HG03045 (cell line): ENCODE measurements around the gene SORCS2.

Experiments
- ATAC-seq: cut with Tn5 transposase; IDR thresholded peaks from one replicate; pipeline ENCODE4 v1.9.1; 2021; ENCODE audit warnings: mild to moderate bottlenecking, moderate library complexity; ENCODE audit not compliant: unreplicated experiment

SORCS2 gene

DNA sequence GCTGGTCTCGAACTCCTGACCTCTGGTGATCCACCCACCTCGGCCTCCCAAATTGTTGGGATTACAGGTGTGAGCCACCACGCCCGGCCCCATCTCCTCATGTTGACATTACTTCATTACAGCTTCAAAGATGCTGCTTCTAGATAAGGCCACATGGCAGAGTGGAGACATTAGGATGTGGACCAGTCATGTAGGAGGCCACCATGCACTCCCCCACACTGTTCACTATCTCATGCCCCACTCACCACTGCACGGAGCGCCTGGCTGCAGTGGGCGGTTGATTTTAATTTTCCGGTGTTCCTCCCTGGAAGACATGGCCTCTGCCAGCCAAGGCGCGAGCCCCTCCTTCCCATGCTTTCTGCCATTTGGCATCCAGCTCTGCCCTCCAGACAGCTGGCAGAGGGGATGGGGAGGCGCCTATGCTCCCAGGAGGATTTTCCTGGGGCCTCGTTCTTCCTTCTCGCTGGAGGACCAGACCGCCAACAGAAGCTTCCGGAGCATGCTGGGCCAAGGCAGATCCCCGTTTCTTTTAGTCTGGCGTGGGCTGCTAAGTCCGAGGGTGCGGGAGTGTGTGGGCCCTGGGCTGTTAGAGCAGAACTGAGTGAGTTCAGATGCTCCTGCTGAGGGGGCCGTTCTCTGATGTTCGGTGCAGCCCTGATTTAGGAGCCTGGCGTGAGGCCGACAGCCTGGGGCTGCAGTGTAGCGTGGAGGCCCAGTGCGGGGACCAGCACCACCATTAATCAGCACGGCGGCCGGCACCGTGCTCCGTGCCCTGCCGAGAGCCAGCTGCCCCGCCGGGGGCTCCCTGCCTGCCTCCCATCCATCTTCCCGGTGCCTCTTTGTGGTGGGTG is 93.1 kb downstream of the SORCS2 start:
- ATAC-seq = no peak

DNA sequence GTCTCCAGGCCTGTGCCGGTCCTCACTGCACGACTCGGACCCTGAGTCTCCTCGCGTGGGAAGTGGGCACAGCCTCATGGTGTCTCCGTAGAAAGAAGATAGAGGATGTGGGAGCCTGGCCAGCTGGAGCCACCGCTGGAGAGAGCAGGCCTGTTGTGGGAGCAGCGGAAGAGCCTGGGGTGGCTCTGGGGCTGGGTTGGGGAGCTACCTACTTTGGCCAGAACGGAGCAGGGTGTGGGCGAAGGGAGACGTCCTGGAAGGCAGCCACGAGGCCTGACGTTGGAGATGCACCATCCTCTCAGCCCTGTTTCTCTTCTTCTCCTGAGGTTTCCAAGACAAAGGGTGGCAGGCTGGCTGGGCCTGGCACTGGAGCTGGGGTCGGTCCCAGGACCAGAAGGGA is 93.8 kb downstream of the SORCS2 start:
- ATAC-seq = no peak

DNA sequence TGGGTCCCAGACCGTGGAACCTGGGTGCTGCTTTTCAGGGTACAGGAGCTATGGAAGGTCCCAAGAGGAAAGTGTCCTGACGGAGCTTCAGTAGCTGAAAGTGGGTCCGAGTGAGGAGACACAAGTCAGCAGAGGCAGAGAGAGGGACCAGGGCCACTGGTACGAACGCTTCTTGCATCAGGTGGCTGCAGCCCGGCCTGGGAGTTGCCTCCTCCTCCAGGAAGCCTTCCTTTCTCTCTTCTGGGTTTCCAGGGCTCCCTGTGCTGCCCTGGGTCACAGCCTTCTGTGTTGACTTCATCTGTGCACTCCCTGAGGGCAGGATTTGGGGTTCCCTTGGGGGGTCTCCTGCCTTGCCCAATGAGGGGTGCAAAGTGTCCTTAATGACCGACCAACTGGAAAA is 94.5 kb downstream of the SORCS2 start:
- ATAC-seq = no peak

DNA sequence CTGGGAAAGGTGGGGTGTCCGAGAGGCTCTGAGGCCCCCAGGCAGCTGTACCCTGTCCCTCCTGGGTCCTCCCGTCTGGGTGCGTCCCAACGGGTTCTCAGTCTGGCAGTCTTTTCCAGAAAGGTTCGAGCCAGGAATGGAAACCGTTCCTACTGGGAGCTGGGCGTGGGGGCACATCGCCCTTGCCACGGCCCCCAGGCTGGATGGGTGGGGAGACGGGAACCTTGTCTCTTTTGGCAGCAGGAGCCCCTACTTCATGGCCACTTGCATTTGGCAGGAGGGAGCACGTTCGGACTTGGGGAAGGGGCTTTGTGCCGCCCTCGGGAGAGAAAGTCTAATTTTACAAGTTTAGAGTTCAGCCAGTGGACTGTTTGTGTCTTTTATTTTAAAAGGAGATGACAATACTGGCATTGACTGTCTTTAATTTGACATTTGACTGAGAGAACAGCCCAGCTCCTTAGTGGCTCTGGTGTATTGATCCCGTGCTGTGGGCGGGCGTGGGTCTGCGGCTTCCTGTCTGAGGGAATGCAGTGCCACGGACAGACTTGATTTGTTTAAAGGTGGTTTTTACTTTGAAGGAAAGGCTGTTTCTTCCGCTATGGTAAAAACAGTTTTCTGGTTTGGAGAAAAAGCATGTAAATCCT is 95.1 kb downstream of the SORCS2 start:
- ATAC-seq = no peak

DNA sequence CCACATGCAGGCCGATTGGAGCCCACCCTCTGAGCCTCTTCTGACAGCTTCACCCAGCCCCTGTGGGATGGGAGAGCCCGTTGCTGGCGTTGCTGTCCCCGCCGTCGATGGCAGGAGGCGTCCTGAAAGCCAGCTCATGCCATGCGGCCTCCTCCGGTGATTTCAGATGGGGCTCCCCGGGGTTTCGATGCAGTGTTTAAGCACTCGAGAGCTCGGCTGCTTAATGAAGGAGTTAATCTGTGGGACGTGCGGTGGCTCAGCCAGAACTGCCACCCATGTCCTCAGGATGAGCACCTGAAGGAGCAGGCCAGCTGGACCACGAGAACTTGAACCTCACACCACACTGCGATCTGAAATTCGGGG is 95.6 kb downstream of the SORCS2 start:
- no peak for ATAC-seq

DNA sequence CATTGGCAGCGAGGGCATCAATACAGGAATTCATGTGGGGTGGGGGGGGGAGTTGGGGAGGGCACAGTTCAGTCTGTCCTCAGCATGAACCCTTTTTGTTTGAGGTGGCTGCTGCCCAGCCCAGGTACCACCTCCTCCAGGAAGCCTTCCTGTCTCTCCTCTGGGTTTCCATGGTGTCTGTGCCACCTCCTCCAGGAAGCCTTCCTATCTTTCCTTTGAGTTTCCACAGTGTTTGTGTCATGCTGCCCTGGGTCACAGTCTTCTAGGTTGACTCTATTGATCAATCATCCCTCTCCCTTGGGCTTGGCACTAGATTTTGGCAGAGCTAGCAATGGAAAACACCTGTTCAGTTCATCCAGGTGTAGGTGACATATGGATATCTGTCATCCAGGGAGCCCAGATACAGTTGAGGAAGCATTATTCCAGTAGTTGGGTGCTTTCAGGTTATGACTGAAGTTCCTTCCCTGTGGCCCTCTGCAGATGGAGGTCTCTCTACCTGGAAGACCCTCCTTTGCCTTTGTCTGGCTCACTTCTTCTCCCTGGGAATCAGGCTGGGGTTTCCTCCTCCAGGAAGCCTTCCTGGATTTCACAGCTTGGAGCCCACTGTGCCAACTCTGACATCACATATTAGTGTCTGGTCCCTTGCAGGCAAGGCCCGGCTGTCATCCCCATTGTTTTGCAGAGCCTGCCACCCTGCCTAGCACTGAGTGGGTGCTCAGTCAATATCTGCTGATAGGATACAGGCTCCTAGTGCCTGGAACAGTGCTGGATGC is 96.6 kb downstream of the SORCS2 start:
- no peak for ATAC-seq

DNA sequence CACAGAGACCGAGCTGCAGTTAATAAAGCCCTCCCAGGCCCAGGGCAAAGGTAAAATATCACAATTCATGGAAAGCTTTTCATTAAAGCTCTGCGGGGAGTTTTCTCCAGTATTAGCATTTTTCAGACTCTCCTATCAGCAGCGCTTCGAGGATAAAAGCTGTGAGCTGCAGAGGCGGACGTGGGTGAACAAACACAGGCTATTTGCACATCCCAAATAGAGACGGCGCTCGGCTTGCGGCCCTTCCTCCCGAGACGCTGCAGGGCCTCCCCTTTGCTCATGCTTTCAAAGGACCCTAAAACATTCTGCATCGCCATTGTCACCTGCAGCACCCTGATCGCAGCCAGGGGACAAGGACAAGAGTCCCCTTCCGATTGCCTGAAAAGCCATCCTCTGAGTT is 97.3 kb downstream of the SORCS2 start:
- ATAC-seq = no peak

DNA sequence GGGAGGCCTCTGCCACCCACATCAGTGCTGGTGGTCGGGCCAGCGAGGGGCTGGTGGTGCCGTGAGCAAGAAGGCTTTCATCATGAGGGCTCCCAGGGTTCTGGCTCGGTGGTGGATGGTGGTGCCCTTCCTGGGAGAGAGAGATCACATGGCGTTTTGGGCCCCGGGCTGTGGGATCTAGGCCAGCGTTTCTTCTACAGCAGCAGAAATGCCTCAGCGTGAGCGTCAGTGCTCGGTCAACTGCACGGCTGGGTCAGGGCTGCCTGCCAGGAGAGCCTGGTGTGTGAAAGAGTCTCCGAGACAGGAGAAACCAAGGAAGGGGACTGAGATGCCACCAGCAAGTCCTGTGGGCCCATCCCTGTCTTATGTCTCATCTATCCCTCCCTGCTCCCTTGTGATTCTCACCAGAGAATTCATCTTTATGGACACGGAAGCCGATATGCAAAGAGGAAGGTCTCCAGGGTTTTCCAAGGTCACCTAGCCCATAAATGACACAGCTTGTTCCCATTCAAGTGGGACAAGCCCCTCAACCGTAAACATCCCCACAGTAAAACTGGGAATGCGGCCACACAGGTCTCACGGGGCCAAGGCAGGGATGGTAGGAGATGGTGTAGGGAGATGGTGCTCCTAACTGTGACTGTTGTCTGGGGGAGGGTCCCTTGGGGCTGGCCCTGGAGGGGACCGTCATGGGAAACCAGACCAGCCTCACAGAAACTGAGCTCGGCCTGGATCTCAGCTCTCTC is 99.2 kb downstream of the SORCS2 start:
- no peak for ATAC-seq

DNA sequence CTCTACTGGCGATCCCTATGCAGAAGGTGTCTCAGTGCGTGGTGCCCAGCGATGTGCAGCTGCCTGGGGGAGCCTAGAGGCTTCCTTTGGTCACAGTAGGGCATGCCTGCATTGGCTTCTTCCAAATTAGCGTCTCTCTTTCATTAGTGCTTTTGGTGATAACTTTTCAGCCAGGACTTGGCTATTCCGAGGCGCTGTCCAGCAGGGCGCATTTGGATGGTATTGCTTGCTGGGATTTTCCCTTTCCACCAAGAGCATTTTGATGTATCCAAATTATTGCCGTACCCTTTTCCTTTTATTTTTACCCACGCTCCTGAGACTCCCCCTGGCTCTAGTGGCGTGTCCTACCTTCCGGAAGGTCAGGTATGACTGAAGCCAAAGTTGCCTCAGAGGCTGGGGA is 101.4 kb downstream of the SORCS2 start:
- no peak for ATAC-seq

DNA sequence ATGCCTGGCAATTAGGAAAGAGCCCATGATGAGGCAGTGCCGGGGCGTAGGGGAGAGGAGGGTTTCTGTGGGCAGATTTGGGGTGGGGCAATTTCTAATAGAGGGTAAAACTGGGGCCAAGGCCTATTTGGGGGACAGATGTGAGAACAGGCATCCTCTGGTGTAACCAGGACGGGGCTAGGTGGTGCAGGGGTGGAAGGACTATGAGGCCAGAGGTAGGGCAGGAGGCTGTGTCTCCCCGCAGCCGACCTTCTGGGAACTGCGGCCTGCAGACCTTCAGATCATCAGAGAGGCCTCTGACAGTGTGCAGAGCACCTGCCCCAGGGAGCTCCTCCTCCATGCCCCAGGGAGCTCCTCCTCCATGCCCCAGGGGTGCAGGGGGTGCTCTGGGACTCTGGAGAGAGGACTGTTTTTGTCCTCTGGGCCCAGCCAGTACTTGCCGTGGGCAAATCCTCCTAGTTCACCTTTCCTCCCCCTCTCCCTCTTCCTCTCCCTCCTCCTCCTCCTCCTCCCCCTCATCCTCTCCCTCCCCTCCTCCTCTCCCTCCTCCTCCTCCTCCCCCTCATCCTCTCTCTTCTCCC is 101.9 kb downstream of the SORCS2 start:
- ATAC-seq = no peak

DNA sequence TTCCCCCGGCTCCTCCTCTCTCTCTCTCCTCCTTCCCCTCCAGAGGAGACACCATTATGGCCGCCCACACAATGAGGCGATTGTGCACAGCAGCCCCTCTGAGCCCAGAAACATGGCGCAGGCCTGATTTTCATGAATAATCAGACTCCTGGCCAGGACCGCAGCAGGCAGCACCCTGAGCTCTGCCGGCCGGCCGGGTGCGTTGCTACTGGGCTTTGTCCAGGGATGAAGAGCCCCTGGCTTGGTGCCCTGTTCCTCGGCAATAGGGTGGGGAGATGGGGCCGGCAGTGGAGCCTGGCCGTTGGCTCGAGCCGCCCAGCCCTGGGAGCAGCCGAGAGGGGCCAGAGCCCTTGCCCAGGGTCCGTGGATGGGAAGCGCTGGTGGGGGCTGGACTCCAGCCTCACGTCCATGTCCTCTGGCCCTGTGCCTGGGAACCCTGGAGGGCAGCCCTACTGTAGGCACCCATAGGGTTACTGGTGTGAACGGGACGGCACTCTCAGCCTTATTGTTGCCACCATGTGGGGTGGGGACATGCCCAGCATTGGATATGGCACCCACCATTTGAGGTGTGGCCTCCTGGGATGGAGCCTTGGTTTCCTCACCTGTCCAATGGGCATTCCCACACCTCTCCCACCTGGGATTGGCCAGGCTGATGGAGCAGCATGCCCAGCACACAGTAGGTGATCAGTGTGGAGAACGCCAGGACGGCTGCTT is 103.0 kb downstream of the SORCS2 start:
- ATAC-seq = no peak

DNA sequence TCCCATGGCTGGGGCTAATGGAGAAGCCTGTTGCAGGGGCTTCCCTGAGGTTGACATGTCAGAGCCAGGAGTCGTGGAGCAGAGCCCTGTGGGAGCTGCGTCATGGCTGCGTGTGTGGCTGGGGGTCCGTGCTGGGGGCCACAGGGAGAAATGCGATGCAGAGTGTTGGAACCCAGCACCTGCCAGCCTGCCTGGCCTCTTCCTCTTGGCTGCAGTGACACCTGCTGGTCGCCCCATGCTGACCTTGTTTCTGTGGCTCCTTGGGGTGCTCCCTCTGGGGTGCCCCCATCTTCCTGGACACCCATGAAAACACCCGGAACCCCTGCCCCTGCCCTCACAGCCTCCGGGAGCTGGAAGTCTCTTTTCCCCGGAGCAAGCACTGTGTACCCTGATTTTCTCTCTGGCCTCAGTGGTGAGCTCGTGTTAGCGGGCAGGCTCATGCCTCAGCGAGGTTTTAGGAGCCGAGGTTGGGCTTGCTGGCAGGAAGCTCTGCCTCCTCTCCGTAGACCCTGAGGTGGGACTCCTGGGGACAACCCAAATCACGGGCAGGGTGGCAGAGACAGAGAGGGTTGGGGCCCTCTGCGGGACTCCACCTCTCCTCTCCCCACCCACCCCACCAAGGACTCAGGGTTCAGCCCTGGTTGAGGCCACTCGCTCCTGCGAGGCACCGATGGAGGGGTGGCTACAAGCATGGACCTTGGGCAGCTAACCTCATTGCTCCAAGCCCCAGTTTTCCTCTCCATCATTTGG is 103.7 kb downstream of the SORCS2 start:
- ATAC-seq = no peak

DNA sequence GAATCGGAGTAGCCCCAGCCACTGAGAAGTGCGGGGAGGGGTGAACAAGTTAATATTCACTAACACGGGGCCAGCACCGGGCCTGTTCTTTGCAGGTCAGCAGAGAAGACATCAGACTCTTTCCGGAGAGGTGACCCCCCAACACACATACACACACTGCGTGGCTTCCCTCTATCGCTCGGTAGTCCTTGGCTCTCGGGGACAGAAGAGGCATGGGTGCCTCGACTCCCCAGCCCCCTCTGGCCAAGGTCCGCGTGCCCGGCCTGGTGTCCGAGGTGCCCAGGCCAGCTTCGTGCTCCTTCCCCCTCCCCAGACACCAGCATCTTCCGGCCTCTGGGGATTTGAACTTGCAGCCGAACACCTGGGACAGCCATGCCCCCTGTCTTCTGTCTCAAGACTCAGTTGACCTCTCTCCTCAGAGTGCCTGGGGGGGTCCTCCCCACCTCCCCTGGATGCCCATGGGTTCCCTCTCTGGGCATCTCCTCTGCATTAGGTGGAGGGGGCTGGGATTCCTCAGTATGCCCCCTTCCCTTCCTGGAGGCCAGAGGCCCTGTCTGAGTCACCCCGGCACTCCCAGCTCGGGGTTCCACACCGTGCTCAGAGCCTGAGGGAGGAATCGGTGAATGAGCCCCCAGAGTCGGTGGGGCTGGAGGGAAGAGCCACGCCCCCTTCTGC is 104.5 kb downstream of the SORCS2 start:
- no peak for ATAC-seq

DNA sequence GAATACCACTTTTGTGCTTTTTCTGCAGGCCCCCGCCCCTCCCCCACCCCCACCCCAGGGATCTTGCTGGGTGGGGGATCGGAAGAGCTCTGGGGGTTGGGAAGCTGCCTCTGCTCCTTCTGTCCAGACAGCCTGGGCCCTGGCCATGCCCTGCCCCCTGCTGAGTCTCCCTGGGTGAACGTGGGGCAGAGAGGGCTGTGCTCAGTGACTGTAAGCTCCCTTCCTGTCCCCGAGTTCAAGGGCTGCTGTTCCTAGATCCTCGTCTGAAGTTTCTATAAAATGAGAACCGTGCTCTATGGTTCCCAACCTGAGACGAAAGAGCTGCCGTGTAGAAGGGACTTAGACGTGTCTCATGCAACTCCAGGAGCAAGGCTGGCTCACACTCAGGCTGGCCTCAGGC is 105.0 kb downstream of the SORCS2 start:
- no peak for ATAC-seq

DNA sequence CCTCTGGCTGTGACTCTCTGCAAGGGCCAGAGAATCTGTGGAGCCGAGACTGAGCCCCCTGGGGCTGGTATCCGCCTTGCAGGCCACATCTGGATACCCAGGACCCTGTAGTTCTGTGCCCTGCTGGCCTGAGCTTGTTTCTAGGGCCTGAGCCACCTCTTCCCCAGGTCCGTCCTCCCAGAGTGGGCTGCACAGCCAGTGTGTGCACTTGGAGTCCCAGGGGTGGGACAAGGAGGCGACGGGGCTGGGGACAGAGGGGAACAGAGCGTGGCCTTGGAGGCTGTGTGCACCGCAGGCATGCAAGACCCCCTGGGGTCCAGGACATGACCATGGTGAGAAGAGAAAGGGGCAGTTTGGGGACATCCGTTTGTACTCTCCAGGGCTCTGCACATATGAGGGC is 105.5 kb downstream of the SORCS2 start:
- no peak for ATAC-seq

DNA sequence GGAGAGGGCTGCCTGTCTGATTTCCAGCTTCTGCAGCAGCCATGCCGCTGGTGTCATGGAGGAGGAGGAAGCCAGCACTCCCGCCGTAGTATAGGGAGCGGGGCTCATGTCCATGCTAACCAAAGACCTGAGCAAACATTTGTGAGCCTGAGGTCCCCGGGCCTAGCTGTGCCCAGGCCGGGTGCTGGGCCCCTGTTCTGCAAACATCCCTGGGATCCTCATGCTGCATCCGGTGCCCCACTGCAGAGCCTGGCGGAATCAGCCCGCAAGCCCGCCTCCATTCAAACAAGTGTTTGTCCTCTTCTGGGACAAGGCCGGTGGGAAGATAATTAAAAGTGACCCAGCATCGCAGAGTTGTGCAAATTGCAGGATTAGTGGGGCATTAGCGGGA is 106.3 kb downstream of the SORCS2 start:
- ATAC-seq = no peak

DNA sequence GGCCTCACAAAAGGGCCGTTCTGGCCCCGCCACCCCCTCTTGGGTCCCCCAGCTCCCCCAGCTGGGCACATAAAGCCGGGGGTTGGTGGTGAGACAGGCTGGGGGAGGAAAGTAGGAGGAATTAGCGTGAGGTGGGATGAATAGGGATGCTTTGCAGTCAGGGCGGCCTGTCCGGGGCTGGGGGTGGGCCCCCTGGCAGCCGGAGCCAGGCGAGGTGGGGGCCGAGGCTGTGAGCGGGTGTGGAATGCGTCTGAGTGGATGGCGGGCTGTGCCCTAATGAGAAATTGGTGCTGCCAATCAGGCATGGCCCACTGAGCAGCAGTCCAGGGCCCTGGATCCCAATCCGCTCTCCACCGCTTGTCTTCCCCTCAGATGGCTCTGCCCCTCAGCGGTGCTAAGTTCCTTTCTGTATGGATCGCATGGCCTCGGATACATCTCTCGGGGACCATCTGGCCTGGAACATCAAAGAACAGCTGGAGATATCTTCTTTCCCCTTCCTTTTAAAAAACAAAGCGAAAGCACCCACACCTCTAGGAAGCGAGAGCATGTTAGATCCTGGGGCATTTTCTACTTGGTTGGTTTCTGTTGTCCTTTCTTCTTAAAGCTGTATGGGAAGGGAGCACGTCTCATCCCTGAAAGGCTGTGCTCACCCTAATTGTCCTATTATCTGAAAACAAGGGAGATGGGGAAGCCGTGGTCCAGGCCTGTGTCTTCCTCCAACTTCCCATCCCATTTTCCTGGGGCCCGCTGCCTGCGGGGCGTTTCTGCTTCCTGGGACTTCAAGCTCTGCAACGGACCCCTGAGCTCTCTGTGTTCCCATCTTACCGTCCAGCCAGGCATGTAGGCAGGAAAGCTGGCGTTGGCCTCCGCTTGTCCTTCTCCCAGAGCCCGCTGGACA is 106.9 kb downstream of the SORCS2 start:
- no peak for ATAC-seq
